ENCODE measurements around the gene ABCA3.

ABCA3 gene

DNA sequence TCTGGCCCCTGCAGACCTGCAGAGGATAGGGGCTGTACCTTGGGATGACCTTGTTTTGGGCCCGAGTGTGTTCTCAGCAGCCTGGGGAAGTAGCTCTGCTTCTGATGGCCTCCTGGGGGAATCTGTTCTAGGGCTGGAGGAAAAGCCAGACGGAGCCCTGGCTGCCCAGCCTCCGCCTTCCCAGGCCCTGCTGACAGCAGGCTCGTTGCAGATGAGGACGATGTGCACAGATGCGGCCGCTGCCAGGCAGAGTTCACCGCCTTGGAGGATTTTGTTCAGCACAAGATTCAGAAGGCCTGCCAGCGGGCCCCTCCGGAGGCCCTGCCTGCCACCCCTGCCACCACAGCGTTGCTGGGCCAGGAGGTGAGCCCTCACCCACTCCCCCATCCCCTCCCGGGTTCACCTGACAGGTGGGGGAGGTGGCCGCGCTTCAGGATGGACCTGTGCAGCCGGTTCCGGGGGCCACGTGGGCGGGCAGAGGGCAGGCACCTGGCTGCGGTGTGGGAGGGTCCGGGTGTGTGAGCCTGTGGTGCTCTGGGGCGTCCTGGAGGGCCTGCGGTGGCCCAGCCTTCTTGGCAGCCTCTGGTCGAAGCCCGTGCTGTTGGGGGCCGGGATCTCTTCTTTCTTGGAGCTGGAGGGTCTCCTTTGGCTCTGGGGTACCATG is 112.2 kb downstream of the ABCA3 start:
- H3K9me2 ChIP-seq (ENCODE audit: low read depth, low read length): no peaks in the 10 kb centered on the region
- H3K9ac ChIP-seq (ENCODE audit: low read length): no peak overlapping the region
- no peak overlapping the region for H3K4me2 ChIP-seq (ENCODE audit: low read length)
- H3K36me3 ChIP-seq (ENCODE audit: insufficient read depth, low read length): peaks cover 52% of the 10 kb centered on the region
- no peak for TF ChIP-seq EZH2 (IDR thresholded peaks at IDR 0.05; ENCODE audit: borderline replicate concordance, low read length)
- TF ChIP-seq, protein P1, sequence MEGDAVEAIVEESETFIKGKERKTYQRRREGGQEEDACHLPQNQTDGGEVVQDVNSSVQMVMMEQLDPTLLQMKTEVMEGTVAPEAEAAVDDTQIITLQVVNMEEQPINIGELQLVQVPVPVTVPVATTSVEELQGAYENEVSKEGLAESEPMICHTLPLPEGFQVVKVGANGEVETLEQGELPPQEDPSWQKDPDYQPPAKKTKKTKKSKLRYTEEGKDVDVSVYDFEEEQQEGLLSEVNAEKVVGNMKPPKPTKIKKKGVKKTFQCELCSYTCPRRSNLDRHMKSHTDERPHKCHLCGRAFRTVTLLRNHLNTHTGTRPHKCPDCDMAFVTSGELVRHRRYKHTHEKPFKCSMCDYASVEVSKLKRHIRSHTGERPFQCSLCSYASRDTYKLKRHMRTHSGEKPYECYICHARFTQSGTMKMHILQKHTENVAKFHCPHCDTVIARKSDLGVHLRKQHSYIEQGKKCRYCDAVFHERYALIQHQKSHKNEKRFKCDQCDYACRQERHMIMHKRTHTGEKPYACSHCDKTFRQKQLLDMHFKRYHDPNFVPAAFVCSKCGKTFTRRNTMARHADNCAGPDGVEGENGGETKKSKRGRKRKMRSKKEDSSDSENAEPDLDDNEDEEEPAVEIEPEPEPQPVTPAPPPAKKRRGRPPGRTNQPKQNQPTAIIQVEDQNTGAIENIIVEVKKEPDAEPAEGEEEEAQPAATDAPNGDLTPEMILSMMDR (IDR thresholded peaks at IDR 0.05; ENCODE audit: low read length): no peak
- H3K27ac ChIP-seq (ENCODE audit: low read depth, low read length, poor library complexity, severe bottlenecking): no peak overlapping the region
- no peak overlapping the region for H3K4me3 ChIP-seq (ENCODE audit: low read depth, low read length, poor library complexity, severe bottlenecking)
- H3K27me3 ChIP-seq (ENCODE audit: insufficient read depth, low read length): no peaks in the 10 kb centered on the region
- no peaks in the 10 kb centered on the region for H3K9me3 ChIP-seq (ENCODE audit: low read length)
- peaks cover 18% of the 10 kb centered on the region for H3K79me2 ChIP-seq (ENCODE audit: insufficient read depth, low read length)
- peaks cover 21% of the 10 kb centered on the region for H3K4me1 ChIP-seq (ENCODE audit: insufficient read depth, low read length, severe bottlenecking)
- H4K20me1 ChIP-seq (ENCODE audit: insufficient read depth, low read length): no peaks in the 10 kb centered on the region
- H3F3A ChIP-seq (ENCODE audit: insufficient read depth, low read length): no peaks in the 10 kb centered on the region
- H2AFZ ChIP-seq (ENCODE audit: low read length): no peak overlapping the region

DNA sequence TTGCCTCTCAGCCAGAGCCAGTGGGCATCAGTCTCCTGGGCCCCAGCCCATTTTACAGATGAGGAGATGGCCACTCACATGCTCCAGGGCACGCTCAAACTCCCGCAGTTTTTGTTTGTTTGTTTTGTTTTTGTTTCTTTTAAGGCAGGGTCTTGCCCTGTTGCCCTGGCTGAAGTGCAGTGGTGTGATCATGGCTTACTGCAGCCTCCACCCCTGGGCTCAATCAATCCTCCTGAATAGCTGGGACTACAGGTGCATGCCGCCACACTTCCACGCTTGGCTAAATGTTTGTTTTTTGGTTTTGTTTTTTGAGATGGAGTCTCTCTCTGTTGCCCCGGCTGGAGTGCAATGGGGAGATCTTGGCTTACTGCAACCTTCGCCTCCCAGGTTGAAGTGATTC is 113.6 kb downstream of the ABCA3 start:
- Histone ChIP-seq H3K79me2 (ENCODE audit: insufficient read depth, low read length) (peaks cover 18% of the 10 kb centered on the region), H3K4me3 (ENCODE audit: low read depth, low read length, poor library complexity, severe bottlenecking) (no peak overlapping the region), H3K27ac (ENCODE audit: low read depth, low read length, poor library complexity, severe bottlenecking) (no peak overlapping the region)

DNA sequence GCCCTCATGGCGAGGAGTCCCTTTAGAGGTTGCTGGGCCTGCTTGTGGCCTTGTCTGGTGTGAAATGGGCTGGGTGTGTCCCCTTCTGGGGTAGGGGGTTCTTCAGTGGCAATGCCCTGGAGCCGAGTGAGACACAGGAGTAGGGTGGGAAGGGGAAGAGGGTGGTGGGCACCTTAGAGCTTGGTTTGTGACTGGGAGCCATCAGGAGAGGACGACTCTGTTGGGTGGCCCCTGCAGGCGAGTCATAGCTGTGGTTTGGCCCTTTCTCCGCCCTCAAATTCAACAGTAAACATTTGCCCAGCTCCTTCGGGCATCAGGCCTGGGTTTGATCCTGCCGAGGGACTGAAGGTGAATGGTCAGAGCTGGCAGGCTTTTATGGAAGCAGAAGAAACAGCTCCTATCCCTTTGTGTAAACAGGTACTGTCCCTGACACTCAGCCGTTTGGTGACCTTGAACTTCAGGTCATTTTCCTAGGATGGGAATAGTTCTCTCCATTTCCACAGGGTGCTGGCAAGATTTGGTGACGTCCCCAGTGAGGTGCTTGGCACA is 114.2 kb downstream of the ABCA3 start:
- no peaks in the 10 kb centered on the region for H3K9me3 ChIP-seq (ENCODE audit: low read length)
- no peak overlapping the region for H3K27ac ChIP-seq (ENCODE audit: low read depth, low read length, poor library complexity, severe bottlenecking)
- TF ChIP-seq EZH2 (IDR thresholded peaks at IDR 0.05; ENCODE audit: borderline replicate concordance, low read length): no peak
- TF ChIP-seq, protein P1 (IDR thresholded peaks at IDR 0.05; ENCODE audit: low read length): no peak
- H3K9me2 ChIP-seq (ENCODE audit: low read depth, low read length): no peaks in the 10 kb centered on the region
- no peak overlapping the region for H2AFZ ChIP-seq (ENCODE audit: low read length)
- H3K79me2 ChIP-seq (ENCODE audit: insufficient read depth, low read length): peaks cover 18% of the 10 kb centered on the region
- no peaks in the 10 kb centered on the region for H3K27me3 ChIP-seq (ENCODE audit: insufficient read depth, low read length)
- peaks cover 32% of the 10 kb centered on the region for H3K36me3 ChIP-seq (ENCODE audit: insufficient read depth, low read length)
- peaks cover 21% of the 10 kb centered on the region for H3K4me1 ChIP-seq (ENCODE audit: insufficient read depth, low read length, severe bottlenecking)
- no peak overlapping the region; the same call in 1 of the 2 replicates for H3K9ac ChIP-seq (ENCODE audit: low read length)
- H4K20me1 ChIP-seq (ENCODE audit: insufficient read depth, low read length): no peaks in the 10 kb centered on the region
- peak overlapping the region; percentile 16; the same call in 1 of the 2 replicates for H3K4me2 ChIP-seq (ENCODE audit: low read length)
- no peaks in the 10 kb centered on the region for H3F3A ChIP-seq (ENCODE audit: insufficient read depth, low read length)
- H3K4me3 ChIP-seq (ENCODE audit: low read depth, low read length, poor library complexity, severe bottlenecking): no peak overlapping the region

More for the DNA sequence above, 113.6 kb downstream of the ABCA3 start:
- Histone ChIP-seq H3K9me2 (ENCODE audit: low read depth, low read length) (no peaks in the 10 kb centered on the region), H3K27me3 (ENCODE audit: insufficient read depth, low read length) (no peaks in the 10 kb centered on the region), H3K9me3 (ENCODE audit: low read length) (no peaks in the 10 kb centered on the region), H3K4me1 (ENCODE audit: insufficient read depth, low read length, severe bottlenecking) (peaks cover 21% of the 10 kb centered on the region), H3K4me2 (ENCODE audit: low read length) (no peak overlapping the region), H3K9ac (ENCODE audit: low read length) (no peak overlapping the region), H3F3A (ENCODE audit: insufficient read depth, low read length) (no peaks in the 10 kb centered on the region), H3K36me3 (ENCODE audit: insufficient read depth, low read length) (peaks cover 38% of the 10 kb centered on the region), H4K20me1 (ENCODE audit: insufficient read depth, low read length) (no peaks in the 10 kb centered on the region), H2AFZ (ENCODE audit: low read length) (no peak overlapping the region)
- TF ChIP-seq, protein P1 (IDR thresholded peaks at IDR 0.05; ENCODE audit: low read length): no peak
- TF ChIP-seq EZH2 (IDR thresholded peaks at IDR 0.05; ENCODE audit: borderline replicate concordance, low read length): no peak

Data from OCI-LY1 (cell line).